Naive thymus-derived CD4-positive, alpha-beta T cell (primary cell): Measurements from ENCODE around the gene APBA1. TPM values are rescaled to one million over a fixed set of nuclear protein-coding genes. Genes with fewer than 3 reads are reported as not detected.

Source experiments
- ATAC-seq: fragments of 150-1000 bp; cut with Tn5 transposase; 2 replicates; pipeline ENCODE4 v1.10.0; 2021; ENCODE audit warnings: mild to moderate bottlenecking, moderate library complexity
- CTCF ChIA-PET: fragments of 350-600 bp; sonication (Branson Sonifier 250); formaldehyde crosslinking; loops from one replicate; lab custom pipeline; 2021; ENCODE audit warnings: antibody characterized with exemption; lab: Charles Lee
- POLR2A ChIA-PET: fragments of 350-600 bp; sonication (Branson Sonifier 250); formaldehyde crosslinking; loops from one replicate; lab custom pipeline; 2021; ENCODE audit warnings: antibody characterized with exemption, inconsistent platforms; lab: Charles Lee
- DNase-seq, 9 donors: peaks; one replicate each; pipeline versions ENCODE4 v3.0.0 to v3.0.0-alpha.2; 2020 to 2022; ENCODE audit warnings: mixed read lengths in 1 of 9
- H3K27ac ChIP-seq: one replicate; pipeline ENCODE4 v1.7.0; 2013; ENCODE audit warnings: mild to moderate bottlenecking, low read depth, low read length, moderate library complexity
- H3K27me3 ChIP-seq, 2 donors: one replicate each; pipeline ENCODE4 v1.7.0; 2013; ENCODE audit warnings: low read length in 2 of 2, mild to moderate bottlenecking in 2 of 2, moderate library complexity in 2 of 2; ENCODE audit not compliant: control insufficient read depth in 2 of 2, insufficient read depth in 2 of 2
- H3K36me3 ChIP-seq, 3 experiments: 1 replicate in 2 of 3; 2 replicates in 1 of 3; pipeline ENCODE4 v1.7.0; 2013; ENCODE audit warnings: low read length in 3 of 3, mild to moderate bottlenecking in 3 of 3, moderate library complexity in 1 of 3; ENCODE audit not compliant: insufficient read depth in 3 of 3, control insufficient read depth in 2 of 3
- H3K4me1 ChIP-seq, 2 donors: one replicate each; pipeline ENCODE4 v1.7.0; 2013; ENCODE audit warnings: low read length in 2 of 2, mild to moderate bottlenecking in 2 of 2, moderate library complexity in 1 of 2; ENCODE audit not compliant: control insufficient read depth in 2 of 2, insufficient read depth in 2 of 2
- H3K4me3 ChIP-seq: 2 replicates; pipeline ENCODE4 v1.7.0; 2013; ENCODE audit warnings: mild to moderate bottlenecking, low read length
- H3K9me3 ChIP-seq, 3 experiments: 1 replicate in 2 of 3; 2 replicates in 1 of 3; pipeline ENCODE4 v1.7.0; 2013; ENCODE audit warnings: low read length in 3 of 3; ENCODE audit not compliant: control insufficient read depth in 2 of 3
- H3K27ac Mint-ChIP-seq, 9 donors: one replicate each; pipeline ENCODE4 v1.8.0; 2020 to 2022; ENCODE audit warnings: mixed read lengths in 9 of 9, mild to moderate bottlenecking in 8 of 9, moderate library complexity in 5 of 9, inconsistent platforms in 2 of 9
- H3K27me3 Mint-ChIP-seq, 5 donors: one replicate each; pipeline ENCODE4 v1.8.0; 2021 to 2022; ENCODE audit warnings: mixed read lengths in 5 of 5, mild to moderate bottlenecking in 1 of 5
- H3K36me3 Mint-ChIP-seq, 5 donors: one replicate each; pipeline ENCODE4 v1.8.0; 2020 to 2022; ENCODE audit warnings: mixed read lengths in 5 of 5, mild to moderate bottlenecking in 3 of 5, inconsistent platforms in 1 of 5
- H3K4me1 Mint-ChIP-seq, 7 donors: one replicate each; pipeline ENCODE4 v1.8.0; 2020 to 2022; ENCODE audit warnings: mixed read lengths in 7 of 7, mild to moderate bottlenecking in 3 of 7, inconsistent platforms in 1 of 7
- H3K4me3 Mint-ChIP-seq, 10 donors: one replicate each; pipeline ENCODE4 v1.8.0; 2020 to 2022; ENCODE audit warnings: mild to moderate bottlenecking in 10 of 10, mixed read lengths in 10 of 10, moderate library complexity in 6 of 10, inconsistent platforms in 2 of 10
- H3K9me3 Mint-ChIP-seq, 11 donors: one replicate each; pipeline ENCODE4 v1.8.0; 2020 to 2022; ENCODE audit warnings: mixed read lengths in 11 of 11, mild to moderate bottlenecking in 4 of 11, inconsistent platforms in 1 of 11, moderate library complexity in 1 of 11
- intact Hi-C, 2 donors: fragments of 100-400 bp; cut with micrococcal nuclease; formaldehyde crosslinking; loops; one replicate each; pipeline ENCODE4 v1.15.1; 2023
- polyA plus RNA-seq, 2 donors: library from polyadenylated mRNA; unstranded; fragments of 300-500 nt; fragmentation: Illumina TruSeq; gene quantifications; one replicate each; pipeline ENCODE4 v1.2.3, GENCODE V29; 2021
- total RNA-seq, 6 experiments: library from RNA in 5 of 6; stranded (reverse) in 5 of 6; gene quantifications; 1 replicate in 5 of 6; 2 replicates in 1 of 6; pipeline ENCODE4 v1.2.3 and lab custom pipeline; 2021 to 2026

Gene APBA1
- total and polyA plus RNA-seq, 7 experiments from 2014 or later: 0.06 to 4.5 (median 1.4) TPM; not detected in 1

DNA sequence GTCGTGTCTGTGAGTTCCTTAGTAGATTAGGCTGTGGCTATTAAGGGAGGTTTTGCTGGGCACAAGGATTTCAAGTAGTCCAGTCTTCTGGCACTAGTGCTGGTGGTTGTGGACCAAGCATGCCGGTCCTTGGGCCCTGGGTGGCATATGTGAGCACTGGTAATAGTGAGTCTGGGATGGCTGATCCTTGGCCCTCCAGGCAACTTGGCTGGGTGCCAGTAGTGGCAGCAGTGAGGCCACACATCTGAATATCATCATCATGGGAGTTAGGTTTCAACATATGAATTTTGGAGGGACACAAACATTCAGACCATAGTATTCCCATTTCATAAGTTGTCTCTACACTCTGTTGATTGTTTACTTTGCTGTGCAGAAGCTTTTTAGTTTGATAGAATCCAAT lies 25.3 kb upstream of the APBA1 start:
- Histone ChIP-seq H3K27ac (no peak overlapping the region), H3K4me3 (no peak overlapping the region), H3K4me1 (no peaks in the 10 kb centered on the region), H3K36me3 (no peaks in the 10 kb centered on the region), H3K27me3 (no peaks in the 10 kb centered on the region), H3K9me3 (peaks cover 0 to 7% (median 0%) of the 10 kb centered on the region in 3 experiments)
- Mint-ChIP-seq H3K4me3 (no peak overlapping the region), H3K36me3 (peaks cover 0 to 9% (median 0%) of the 10 kb centered on the region in 5 donors), H3K4me1 (no peaks in the 10 kb centered on the region), H3K27me3 (peaks cover 6 to 25% (median 11%) of the 10 kb centered on the region in 5 donors), H3K9me3 (peaks cover 6 to 86% (median 37%) of the 10 kb centered on the region in 11 donors), H3K27ac (no peak overlapping the region)
- POLR2A ChIA-PET: no interaction called here
- intact Hi-C loops: no loop called here
- no peak for ATAC-seq
- CTCF ChIA-PET: no interaction called here
- no peak for DNase-seq

DNA sequence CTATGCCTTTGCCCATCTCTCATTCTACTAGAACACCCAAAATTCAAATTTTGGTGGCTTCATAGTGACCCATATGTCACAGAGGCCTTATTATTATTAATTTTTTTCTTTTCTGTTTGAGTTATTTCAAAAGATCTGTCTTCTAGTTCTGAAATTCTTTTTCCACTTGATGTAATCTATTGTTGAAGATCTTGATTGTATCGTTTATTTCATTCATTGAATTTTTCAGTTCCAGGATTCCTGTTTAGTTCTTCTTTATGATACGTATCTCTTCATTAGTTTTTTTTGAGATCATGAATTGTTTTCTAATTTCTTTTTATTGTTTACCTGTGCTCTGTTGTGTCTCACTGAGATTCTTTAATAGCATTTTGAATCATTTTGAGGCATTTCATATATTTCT lies 24.6 kb upstream of the APBA1 start:
- H3K4me1 ChIP-seq: no peaks in the 10 kb centered on the region
- ATAC-seq (no peak), DNase-seq (no peak)
- Mint-ChIP-seq H3K27me3 (peaks cover 6 to 31% (median 15%) of the 10 kb centered on the region in 5 donors), H3K4me1 (no peaks in the 10 kb centered on the region), H3K36me3 (peaks cover 0 to 9% (median 0%) of the 10 kb centered on the region in 5 donors), H3K9me3 (peaks cover 6 to 84% (median 35%) of the 10 kb centered on the region in 11 donors), H3K27ac (no peak overlapping the region), H3K4me3 (no peak overlapping the region)
- ChIA-PET CTCF (no interaction called here), POLR2A (no interaction called here)
- H3K4me3 ChIP-seq: no peak overlapping the region
- H3K27me3 ChIP-seq: no peaks in the 10 kb centered on the region
- intact Hi-C loops: no loop called here
- H3K27ac ChIP-seq: no peak overlapping the region
- peaks cover 0 to 7% (median 0%) of the 10 kb centered on the region in 3 experiments for H3K9me3 ChIP-seq
- no peaks in the 10 kb centered on the region for H3K36me3 ChIP-seq

DNA sequence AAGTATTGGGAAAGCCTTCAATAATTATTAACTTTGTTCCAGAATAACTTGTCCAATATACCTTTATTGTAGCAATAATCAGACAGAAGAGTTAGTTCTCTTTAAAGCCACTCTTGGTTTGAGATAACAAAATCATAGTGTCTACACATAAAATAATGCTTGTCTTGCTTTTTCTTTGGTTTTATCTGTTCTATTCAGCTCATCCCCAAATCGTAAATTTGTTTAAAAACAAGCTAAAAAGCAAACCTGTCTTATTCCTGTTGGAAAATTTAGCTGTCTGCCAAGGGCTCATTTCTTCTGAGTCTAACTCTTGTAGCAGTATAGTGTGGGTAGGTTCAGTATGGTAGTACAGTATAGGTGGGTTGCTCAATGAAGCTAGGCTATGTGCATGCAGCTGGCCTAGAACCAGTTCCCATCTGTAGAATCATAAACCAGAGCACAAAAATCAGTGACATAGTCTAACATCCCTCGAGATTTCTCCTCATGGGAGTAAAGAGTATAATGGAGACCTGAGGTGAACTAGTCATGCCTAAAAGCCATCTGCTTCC lies 17.9 kb upstream of the APBA1 start:
- intact Hi-C loops: no loop called here
- ATAC-seq (no peak), DNase-seq (no peak)
- CTCF ChIA-PET: no interaction called here
- no peaks in the 10 kb centered on the region for H3K36me3 ChIP-seq
- Mint-ChIP-seq H3K4me3 (no peak overlapping the region), H3K4me1 (no peaks in the 10 kb centered on the region), H3K27ac (no peak overlapping the region), H3K36me3 (no peaks in the 10 kb centered on the region), H3K27me3 (peaks cover 14 to 26% (median 20%) of the 10 kb centered on the region in 5 donors), H3K9me3 (peaks cover 0 to 29% (median 7%) of the 10 kb centered on the region in 11 donors)
- POLR2A ChIA-PET: no interaction called here
- no peaks in the 10 kb centered on the region for H3K9me3 ChIP-seq
- no peak overlapping the region for H3K4me3 ChIP-seq
- H3K27me3 ChIP-seq: no peaks in the 10 kb centered on the region
- H3K4me1 ChIP-seq: no peaks in the 10 kb centered on the region
- H3K27ac ChIP-seq: no peak overlapping the region

DNA sequence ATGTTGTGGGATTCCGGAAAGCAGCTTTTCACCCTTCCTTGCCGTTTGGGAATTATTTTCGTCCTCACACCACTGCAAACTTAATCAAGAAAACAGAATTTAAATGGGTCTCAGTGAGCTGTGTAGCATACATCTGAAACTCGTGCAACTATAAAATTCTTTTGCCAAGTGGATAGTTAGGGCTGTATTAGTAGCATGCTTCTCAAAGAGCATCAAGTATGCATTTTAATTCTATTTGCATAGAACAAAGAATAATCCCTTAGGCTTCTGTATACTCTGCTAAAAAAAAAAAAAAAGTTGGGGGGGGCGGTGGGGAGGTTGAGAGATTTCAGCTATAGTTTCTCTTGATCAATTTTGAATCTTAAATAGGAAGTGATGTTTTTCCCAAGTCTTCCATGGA lies 11.8 kb upstream of the APBA1 start:
- Histone ChIP-seq H3K27me3 (no peaks in the 10 kb centered on the region), H3K4me3 (no peak overlapping the region), H3K36me3 (no peaks in the 10 kb centered on the region), H3K9me3 (no peaks in the 10 kb centered on the region), H3K27ac (no peak overlapping the region), H3K4me1 (no peaks in the 10 kb centered on the region)
- DNase-seq (no peak), ATAC-seq (no peak)
- CTCF ChIA-PET: no interaction called here
- Mint-ChIP-seq H3K27me3 (peaks cover under 1 to 14% (median 9%) of the 10 kb centered on the region in 5 donors), H3K36me3 (no peaks in the 10 kb centered on the region), H3K4me1 (no peaks in the 10 kb centered on the region), H3K27ac (no peak overlapping the region), H3K4me3 (no peak overlapping the region), H3K9me3 (no peaks in the 10 kb centered on the region)
- intact Hi-C loops: no loop called here
- POLR2A ChIA-PET: interaction anchor here (0.6 kb wide), 1 partner anchor 11 kb away, joined by 3 read pairs; no protein-coding TSS in a partner anchor

DNA sequence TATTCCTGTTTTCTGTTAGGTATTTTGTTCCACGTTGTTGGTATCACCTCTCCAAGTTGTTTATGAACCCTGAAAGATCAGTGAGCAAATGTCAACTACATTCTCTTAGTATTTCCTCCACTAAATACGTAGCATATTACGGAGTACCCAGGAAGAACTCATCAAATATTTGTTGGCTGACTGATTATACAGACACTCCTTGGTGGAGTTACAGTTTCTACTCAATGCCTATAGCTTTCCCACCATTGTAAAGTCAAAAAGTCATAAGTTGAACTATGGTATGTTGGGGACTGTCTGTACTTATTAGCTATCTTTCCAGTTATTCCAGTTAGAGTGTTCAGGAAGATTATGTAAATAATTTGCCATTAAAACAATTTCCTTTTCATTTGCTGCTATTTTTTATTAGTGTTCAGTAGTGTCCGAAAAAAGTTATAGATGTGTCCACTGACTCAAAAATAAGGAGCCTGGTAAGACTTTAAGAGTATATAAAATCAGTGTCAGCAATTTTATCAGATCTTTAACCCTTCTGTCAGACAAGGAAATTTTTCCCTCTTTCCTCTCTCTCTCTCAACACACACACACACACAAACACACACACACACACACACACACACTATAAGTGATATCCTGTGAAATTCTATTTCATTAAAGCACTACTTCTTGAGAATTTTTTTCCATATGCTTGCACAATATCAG lies 6.8 kb upstream of the APBA1 start:
- Mint-ChIP-seq H3K36me3 (no peaks in the 10 kb centered on the region), H3K4me3 (no peak overlapping the region), H3K9me3 (no peaks in the 10 kb centered on the region), H3K27ac (no peak overlapping the region), H3K4me1 (peaks cover 0 to 15% (median 13%) of the 10 kb centered on the region in 7 donors), H3K27me3 (peaks cover 0 to 26% (median 6%) of the 10 kb centered on the region in 5 donors)
- H3K27me3 ChIP-seq: no peaks in the 10 kb centered on the region
- no peaks in the 10 kb centered on the region for H3K9me3 ChIP-seq
- ChIA-PET POLR2A (no interaction called here), CTCF (no interaction called here)
- intact Hi-C loops: loop anchor here in 1 of 2 donors (10.0 kb wide), 1 partner anchor 254 kb away; no protein-coding TSS in a partner anchor
- ATAC-seq (no peak), DNase-seq (no peak)
- no peaks in the 10 kb centered on the region for H3K4me1 ChIP-seq
- H3K36me3 ChIP-seq: no peaks in the 10 kb centered on the region
- no peak overlapping the region for H3K27ac ChIP-seq
- H3K4me3 ChIP-seq: no peak overlapping the region

DNA sequence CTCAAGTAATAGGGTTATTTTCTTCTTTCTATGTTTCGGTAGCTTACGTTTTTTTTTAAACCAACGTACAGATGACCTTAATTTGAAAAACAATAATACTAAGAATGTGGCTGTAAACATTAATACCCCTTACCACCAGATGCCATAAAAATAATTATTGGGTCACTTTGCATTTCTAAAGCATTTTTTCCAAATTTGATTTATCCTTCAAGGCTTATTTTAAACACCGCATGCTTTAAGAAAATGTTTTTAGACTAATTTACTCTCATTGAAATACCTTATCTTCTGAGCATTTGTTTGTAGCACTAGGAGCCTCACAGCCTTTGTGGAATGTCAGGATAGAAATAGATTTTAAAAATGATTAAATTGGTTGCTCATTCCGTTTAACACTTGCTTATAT lies 5.8 kb upstream of the APBA1 start:
- H3K9me3 Mint-ChIP-seq: no peaks in the 10 kb centered on the region
- no peak overlapping the region for H3K4me3 Mint-ChIP-seq
- H3K27ac Mint-ChIP-seq: no peak overlapping the region
- peaks cover 0 to 29% (median 5%) of the 10 kb centered on the region in 5 donors for H3K27me3 Mint-ChIP-seq
- DNase-seq (no peak), ATAC-seq (no peak)
- ChIA-PET CTCF (interaction anchor here (0.6 kb wide), 1 partner anchor 61 kb away, joined by 3 read pairs; no protein-coding TSS in a partner anchor), POLR2A (no interaction called here)
- H3K27ac ChIP-seq: no peak overlapping the region
- H3K27me3 ChIP-seq: no peaks in the 10 kb centered on the region
- peaks cover 5% of the 10 kb centered on the region in 2 donors for H3K4me1 ChIP-seq
- H3K36me3 Mint-ChIP-seq: no peaks in the 10 kb centered on the region
- intact Hi-C loops: loop anchor here in 1 of 2 donors (10.0 kb wide), 1 partner anchor 253 kb away; no protein-coding TSS in a partner anchor
- H3K4me1 Mint-ChIP-seq: peaks cover 0 to 25% (median 19%) of the 10 kb centered on the region in 7 donors
- no peaks in the 10 kb centered on the region for H3K9me3 ChIP-seq
- no peak overlapping the region for H3K4me3 ChIP-seq
- H3K36me3 ChIP-seq: no peaks in the 10 kb centered on the region
